GM12874 (cell line): ENCODE results near the gene ATP7B.

Experiments used
- CTCF ChIP-seq: IDR thresholded peaks from 2 replicates; pipeline ENCODE4 v1.5.1; 2011; ENCODE audit warnings: low read depth, mild to moderate bottlenecking, control low read depth, low read length, moderate library complexity; ENCODE audit not compliant: insufficient read depth

ATP7B gene

GRCh38 chr13:51931606-51932005, 79.6 kb downstream of the ATP7B start:
- TF ChIP-seq CTCF = no peak

- no peak for TF ChIP-seq CTCF
Observed at GRCh38 chr13:51929699-51930098, 81.6 kb downstream of the ATP7B start.

GRCh38 chr13:51928231-51928630, 83.0 kb downstream of the ATP7B start:
- no peak for TF ChIP-seq CTCF

GRCh38 chr13:51927129-51927528, 84.1 kb downstream of the ATP7B start:
- no peak for TF ChIP-seq CTCF

- TF ChIP-seq CTCF = no peak
Observed at GRCh38 chr13:51926528-51926885, 84.7 kb downstream of the ATP7B start.

GRCh38 chr13:51925865-51926527, 85.3 kb downstream of the ATP7B start:
- no peak for TF ChIP-seq CTCF

GRCh38 chr13:51924756-51925544, 86.3 kb downstream of the ATP7B start:
- TF ChIP-seq CTCF = no peak
